Activated CD4-positive, alpha-beta T cell treated with anti-CD3 and anti-CD28 coated beads for 1 hour (primary cell): Measurements from ENCODE around the gene RBM26.

Experiments
- DNase-seq: peaks from one replicate; pipeline ENCODE4 v3.0.0-alpha.2; 2020

Gene RBM26

DNA sequence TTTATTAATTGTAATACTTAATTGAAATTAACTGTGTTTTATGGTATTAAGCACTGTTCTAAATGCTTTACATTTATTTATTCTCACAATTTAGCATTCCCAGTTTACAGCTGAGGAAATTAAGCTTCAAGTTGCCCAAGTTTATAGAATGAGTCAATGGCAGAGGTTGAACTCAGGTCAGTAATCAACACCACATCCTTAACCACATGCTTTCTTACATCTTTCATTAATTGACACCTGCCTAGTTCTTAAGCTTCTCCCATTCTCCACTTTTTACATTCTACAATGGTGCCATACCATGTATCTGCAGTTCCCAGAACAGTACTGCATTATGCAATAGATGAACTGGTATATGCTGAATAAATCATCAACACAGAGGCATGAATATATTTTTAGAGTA is 11.7 kb upstream of the RBM26 start:
- DNase-seq = no peak

DNA sequence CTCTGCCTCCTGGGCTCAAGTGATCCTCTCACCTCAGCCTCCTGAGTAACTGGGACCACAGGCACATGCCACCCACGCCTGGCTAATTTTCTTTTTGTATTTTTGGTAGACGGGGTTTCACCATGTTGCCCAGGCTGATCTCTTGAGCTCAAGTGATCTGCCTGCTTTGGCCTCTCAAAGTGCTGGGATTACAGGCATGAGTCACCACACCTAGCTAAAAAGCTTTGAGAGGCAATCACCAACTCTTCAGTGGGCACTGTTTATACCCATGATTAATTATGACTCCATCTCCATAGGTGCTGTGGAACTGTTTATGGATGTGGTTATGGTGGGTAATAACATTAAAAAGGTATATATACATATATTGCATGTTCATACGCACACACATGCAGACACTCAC is 7.5 kb upstream of the RBM26 start:
- no peak for DNase-seq

DNA sequence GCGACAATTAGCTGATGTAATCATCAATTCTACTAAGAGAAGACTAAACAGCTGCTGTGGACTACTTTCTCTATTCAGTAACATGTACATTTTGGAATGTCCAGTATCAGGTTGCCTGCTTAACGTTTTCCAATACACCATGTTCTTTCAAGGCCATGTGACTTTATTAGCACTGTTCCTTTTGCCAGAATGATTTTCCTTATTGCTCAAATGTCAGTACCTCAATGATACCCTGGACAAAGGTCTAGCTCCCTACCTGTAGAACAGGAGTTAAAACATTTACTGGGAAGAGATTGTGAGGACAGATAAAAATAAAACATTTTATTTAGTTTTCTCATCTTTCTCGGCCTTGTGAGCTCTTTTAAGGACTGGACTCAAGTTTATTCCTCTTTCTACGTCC is 3.8 kb upstream of the RBM26 start:
- no peak for DNase-seq

DNA sequence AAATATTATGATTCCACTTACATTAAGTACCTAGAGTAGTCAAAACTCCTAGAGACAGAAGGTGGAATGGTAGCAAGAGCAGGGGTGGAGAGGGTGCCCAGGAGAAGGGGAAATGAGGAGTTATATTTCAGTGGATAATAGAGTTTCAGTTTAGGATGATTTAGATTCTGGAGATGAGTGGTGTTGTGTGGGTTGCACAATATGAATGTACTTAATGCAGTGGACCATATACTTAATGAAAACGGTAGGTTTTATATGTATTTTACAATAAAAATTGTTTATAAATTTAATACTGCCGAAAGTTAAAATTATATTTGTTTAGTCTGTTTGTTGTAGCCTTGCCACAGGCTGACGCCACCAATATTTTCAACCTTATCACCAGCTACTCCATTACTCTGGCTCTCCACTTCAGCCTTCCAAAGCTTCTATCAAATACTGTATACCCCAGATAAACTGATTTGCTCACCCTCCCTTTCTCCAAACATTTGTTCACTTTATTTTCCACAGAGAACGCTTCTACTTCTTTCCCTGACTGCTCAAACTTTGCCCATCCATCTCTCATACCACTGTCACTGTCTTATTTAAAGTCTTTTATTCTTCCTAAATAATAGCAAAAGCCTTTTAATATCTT is 1.4 kb upstream of the RBM26 start:
- no peak for DNase-seq

DNA sequence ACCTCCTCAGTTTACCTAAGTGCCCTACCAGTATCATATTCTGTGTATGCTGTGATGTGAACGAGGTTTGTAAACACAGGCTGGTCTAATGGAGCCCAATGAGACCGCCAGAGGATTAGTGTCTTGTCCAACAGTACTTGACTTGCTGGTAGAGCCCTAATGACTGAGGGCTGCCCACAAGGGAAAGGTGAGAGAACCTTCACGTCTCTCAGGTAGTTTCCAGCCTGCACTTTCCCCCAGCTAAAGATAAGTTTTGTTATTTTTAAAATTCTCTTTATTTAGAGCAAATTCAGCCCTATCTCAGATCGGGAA is 498 bp upstream of the RBM26 start:
- DNase-seq = no peak

DNA sequence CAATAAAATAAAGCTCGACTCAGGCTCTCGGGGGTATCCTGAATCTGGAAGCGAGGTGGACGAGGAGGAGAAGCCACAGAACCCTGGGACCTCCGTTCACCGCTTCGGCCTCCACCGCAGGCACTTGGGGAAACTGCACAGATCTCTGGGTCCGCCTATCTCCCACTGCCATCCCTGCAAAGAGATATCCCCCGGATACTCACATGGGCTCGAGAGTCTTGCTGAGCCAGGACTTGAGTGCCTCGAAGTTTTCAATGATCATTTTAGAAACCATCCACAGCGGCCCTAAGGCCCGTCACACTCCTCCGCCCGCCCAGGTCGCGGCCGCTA is 589 bp downstream of the RBM26 start:
- DNase-seq = no peak

DNA sequence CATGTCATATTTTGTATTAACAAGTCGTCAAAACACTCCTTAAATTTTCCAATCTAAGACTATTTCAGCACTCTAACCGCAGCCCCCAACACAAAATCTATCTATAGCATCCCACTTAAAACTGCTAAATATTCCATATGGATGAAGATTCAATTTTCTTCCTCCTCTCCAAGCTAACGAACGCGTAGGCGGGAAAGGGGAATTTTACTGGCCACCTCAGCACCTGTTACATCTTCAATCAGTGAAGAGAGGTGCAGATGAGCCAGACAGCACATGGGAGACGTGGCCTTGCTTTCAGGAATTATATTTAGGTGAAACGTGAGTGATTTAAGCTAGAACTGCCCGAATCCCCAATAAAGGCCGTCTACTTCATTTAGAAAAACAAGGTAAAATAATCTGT is 1.1 kb downstream of the RBM26 start:
- no peak for DNase-seq

DNA sequence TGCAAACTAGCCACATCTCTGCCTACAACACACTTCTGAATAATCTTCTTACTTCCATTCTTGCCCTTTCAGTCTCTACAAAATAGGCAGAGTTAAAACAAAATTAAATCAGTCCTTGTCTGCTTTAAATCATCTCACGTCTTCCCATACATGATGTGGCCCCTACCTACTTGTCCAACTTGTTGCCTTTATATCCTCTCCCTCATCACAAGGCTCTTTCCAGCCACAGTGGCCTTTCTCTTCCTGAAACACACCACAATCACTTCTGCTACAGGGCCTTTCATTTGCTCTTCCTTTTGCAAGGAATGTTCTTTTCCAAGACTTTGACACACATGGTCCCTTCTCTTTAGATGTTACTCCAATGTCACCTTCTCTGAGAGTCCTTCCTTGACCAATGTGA is 1.7 kb downstream of the RBM26 start:
- DNase-seq = no peak

DNA sequence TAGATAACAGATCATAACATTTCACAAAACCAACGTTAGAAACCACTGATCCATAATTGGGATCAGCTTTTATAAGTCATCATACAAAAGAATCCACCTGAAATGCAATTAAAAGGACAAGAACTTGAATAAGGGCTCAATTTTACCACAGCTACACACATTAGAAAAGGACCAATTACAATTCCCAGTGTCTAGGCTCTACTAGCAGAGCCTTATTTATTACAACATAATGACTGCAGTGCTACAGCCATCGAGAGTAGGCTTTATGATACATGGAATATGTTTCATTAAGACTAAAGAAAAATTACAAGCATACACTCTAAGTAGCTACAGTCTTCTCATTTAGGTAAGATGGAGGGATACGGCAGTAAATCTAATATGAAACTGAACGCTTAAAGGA is 2.9 kb downstream of the RBM26 start:
- no peak for DNase-seq

DNA sequence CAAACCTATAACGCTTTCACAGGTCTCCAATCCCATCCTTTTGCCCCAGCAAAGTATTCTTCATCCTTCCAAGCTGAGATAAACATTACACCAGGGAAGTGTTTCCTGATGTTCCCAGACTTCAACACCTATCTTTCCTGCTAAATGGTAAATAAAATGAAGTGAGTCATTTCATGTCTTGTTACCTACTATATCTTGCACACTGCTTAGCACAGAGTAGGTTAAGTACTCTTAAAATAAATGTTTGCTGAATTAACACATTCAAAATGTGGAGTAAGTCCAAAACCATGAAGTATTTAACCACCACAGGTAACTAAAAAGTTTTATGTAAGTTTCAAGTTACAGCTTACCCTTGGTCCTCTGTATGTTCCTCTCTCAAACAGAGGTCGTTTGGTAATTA is 3.4 kb downstream of the RBM26 start:
- no peak for DNase-seq

DNA sequence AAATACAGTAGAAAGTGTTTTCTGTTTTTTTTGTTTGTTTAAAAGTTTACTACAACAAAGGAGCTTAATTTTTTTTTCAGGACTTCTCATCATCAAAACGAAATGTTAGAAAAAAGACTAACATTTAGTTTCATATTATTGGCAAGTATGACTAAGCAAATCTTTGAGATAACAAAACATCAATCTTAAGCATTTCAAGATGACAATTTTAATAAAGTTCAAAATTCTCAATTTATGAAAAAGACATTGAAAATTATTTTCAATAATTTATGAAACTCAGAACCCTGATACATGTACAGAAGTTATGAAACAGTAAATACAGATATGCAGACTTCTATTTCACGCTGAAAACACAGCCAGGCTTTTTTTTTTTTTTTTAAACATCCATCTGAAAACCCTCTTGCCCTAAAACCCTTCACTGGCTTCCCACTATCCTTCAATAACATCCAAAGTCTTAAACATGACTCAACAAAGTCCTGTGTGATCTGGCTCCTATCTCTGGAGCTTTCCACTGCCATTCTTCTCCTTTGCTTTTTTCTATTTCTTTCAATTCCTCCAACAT is 3.9 kb downstream of the RBM26 start:
- no peak for DNase-seq

DNA sequence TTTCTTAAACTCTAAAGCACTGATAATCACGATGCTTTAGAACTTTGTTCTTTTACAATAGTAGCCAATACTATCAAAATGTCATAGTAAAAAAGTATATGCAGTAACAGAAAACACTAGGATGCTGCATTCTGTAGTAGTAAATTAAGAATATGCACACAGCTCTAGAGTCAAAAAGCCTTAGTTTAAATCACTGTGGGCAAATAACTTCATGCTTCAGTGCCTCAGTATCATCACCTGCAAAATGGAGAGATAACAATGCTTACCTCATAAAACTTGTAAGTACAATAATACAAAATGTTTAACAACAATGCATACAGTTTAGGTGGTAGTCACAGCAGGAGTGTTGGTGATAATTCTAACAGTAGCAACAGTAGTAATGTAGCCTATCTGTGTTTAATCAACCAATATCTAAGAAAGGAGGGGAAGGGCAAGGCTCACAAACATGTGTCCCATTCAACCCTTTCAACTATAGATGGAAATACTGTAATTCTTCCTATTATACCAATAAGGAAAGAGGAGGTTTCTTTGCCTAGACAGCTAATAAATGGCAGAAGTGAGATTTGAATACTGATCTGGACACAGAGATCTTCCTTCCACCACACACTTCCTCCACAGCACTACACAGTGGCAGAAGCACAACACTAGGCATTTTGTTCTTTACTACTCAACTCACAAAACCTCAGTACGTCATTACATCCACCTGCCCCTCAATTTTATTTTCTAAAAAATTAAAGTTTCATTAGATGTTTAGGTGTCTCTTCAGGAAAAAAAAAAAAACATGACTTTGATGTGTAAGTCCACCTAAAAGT is 4.6 kb downstream of the RBM26 start:
- DNase-seq = no peak

DNA sequence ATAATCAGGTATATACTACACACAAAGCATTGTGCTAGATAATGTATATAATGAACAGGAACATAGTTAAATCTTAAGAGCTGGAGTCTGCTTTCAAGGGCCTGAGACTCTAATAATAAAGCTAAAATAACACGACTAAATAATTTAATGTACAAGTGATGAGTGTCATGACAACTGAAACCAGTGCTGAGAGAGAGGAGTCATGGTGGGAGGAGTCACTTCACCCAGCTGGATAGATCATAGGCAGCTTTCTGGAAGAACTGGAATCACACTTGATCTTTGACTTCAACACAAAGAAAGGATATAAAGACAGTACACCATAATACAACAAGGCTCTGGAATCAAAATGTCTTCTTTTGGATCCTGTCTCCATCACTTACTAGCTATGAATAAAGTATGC is 7.1 kb downstream of the RBM26 start:
- DNase-seq = no peak

DNA sequence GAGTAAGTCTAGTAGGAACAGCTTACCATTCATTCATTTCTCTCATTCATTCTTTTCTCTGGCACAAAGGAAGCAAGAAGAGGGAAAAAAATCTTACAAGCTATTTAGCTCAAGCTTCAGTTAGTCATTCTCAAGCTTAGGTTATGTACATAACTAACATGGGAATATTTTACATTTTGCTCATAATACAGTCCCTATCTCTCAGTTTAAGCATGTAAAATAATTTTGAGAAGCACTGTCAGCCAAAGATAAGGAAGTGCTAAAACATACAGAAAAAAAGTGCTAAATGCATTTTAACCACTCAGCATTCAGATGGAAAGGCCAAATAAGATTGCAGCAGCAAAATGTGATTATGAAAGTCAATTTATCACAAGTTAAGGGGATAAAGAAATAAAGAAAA is 7.9 kb downstream of the RBM26 start:
- DNase-seq = no peak

DNA sequence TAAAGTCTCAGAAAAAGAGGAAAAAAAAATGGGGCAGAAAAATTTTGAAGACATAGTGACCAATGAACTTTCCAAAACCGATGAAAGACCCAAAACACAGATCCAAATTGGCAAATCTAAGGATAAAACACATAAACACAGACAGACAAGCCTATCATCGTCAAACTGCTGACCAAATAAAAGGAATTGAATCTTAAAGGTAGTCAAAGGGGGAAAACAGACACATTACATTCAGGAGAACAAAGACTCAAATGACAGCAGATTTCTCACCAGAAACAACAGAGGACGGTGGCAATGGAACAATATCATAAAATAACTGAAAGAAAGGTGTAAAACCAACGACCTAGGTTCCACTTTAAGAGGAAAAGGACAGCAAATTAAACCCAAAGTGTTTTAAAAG is 10.2 kb downstream of the RBM26 start:
- DNase-seq = no peak

DNA sequence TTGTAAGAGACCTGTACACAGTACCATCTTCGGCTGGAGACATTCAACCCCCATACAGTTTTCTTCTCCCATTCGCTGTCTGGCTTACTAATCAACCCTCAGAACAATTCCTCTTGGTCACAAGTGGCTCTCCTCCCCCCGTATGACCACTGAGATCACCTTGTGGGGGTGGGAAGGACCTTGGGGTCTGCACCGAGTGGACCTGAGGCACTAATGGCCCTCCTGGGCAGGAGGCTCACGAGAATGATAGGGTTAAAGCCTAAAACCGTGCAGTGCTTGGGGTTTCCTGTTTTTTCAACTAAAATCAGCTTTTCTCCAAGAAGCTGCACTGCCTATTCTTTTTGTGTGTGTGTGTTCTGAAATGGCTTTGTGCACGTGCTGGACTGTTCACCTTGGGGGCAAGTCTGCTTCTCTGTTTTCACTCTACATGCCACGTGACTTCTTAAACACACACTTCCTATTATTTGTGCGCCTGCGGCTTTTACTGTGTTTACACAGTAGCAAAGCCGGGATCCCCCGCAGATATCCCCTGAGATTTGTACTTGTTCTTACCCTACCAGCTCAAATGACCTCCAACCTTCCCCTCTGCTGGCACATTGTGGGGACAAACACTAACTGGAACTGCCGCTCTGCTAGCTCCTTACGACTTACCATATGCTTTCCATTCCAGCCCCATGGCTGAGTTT is 12.3 kb downstream of the RBM26 start:
- no peak for DNase-seq

DNA sequence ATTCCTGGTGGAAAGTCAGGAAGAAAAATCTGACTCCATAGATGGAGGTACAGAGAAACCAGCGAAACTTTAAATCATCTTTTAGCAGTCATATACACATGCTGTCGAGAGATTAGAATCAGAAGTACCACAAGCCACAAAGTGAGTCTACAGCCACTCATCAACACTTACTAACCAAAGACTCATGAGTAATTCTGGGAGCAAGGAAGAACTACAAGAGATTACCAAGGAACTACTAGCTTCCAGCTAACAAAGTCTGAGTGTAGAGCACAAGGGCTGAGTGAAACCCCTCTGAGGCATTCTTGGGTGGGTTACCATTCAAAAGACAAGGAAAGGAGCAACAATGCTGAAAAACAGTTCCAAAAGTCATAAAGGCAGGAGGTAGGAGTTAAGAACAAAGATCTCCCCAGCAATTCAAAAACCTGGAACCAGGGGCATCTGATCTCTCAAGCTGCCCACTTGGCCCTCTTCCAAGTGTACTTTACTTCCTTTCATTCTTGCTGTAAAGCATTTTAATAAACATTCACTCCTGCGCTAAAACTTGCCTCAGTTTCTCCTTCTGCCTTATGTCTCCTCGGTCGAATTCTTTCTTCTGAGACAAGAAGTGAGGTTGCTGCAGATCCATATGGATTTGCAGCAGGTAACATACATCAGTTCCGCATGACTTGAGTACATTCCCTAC is 13.0 kb downstream of the RBM26 start:
- DNase-seq = no peak

DNA sequence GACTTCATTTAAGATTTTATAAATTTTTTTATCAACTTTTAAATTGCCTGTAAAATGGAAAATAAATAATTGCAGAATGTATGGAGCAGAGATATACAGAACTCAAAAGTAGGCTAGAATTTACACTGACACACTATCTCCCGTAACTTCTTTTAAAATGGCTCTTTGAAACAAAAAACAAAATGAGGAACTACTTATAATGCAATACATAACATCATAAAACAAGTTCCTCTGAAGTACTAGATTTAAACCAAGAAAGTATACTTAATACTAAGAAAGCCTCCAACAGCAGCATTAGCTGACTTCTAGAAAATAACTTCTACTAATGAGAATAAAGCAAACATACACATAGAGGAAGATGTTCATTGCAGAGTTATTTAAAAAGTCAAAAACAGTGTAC is 17.0 kb downstream of the RBM26 start:
- no peak for DNase-seq

DNA sequence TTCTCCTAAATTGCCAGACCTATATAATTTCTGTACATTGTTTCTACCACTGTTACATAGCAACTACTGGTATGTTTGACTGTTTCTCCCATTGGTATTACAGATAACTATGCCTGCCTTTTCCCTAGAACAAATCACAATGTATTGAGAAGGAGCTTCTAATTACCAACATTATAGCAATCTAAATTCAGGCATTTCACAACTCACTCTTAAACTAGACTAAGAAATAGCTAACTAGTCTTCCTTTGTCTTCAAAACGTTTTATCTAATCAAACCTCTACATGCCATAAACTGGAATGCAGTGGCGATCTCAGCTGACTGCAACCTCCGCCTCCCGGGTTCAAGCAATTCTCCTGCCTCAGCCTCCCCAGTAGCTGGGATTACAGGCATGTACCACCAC is 18.2 kb downstream of the RBM26 start:
- DNase-seq = no peak

DNA sequence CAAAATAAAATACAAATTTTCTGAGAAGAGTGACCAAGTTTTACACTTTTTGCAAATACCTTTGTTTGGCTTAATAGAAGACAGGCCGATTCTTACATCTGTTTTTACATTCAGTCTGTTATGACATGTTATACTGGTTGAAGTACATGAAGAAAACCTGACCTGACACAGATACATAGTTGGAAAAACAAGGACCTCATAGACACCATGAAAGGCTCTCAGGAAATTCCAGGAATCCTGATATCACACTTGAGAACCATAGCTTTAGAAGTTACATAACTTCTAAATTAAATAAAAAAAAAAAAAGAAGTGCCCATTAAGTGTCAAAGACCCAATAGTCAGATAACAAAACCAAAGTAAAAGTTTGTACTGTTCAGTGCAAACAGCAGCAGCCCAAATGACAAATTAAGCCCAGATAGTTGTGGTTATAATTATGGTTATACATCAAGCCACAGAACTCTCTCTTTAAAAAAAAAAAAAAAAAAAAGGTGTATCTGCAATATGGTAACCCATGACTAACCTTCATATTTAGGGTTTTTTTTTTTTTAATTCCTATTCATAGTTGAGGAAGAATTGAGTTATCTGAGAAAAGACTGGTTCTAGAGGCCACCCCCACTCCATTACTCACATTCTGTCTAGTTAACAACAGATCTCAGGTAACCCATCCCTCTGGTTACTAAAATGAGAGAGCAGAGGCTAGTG is 19.8 kb downstream of the RBM26 start:
- no peak for DNase-seq

DNA sequence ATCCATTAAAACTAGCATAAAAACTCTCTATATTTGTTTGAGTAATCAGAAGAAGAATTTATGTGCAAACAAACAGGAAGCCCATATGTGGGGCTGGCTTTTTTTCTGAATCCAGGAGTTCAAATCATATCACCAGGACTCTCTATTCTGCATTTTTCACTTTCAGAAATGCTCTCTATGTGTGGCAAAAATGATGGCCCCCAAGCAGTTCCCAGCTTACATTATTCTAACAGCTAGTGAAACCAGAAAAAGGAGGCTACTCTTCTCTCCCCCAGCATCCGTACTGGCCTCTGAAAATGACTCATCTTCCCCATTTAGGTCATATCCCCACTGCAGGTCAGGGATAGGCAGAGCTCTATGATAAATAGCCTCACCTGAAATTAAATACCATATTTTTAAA is 20.4 kb downstream of the RBM26 start:
- DNase-seq = no peak

DNA sequence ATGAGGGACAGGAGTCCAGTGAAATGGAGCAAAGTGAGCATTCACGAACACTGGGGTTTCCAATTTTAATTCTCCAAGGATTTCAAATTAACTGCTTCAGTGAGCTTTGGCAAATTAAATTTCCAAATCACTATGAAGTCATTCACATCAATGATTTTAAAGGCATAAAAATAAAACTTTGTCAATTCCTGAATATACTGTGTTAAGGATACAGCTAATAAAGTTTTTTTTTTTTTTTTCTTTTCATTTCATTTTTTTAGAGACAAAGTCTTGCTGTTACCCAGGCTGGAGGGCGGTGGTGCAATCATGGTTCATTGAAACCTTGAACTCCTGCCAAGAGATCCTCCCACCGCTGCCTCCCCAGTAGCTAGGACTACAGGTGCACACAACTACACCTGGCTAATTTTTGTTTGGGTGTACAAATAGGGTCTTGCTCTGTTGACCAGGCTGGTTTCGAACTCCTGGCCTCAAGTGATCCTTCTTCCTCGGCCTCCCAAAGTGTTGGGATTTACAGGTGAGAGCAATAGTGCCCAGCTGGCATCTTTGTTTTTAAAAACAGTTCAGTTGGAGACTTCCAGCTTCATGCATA is 21.9 kb downstream of the RBM26 start:
- DNase-seq = no peak
